GM23338 (cell line): Measurements from ENCODE around the gene KAZALD1. TPM values are rescaled to one million over a fixed set of nuclear protein-coding genes. Genes with fewer than 3 reads are reported as not detected.

Experiments used
- ATAC-seq: fragments of 200-7000 bp; cut with Tn5 transposase; 3 replicates; pipeline ENCODE4 v1.9.1; 2020
- DNase-seq: peaks from one replicate; pipeline ENCODE4 v3.0.0-alpha.2; 2015; ENCODE audit warnings: low spot score
- H2AFZ ChIP-seq: fragments of 200-600 bp; sonication (generic); 2 replicates; pipeline ENCODE4 v1.8.0; 2016; ENCODE audit warnings: antibody characterized with exemption, mild to moderate bottlenecking, moderate library complexity
- H3F3A ChIP-seq: fragments of 200-600 bp; sonication (generic); replicated peaks from 2 replicates; pipeline ENCODE4 v1.8.0; 2017; ENCODE audit warnings: antibody characterized with exemption, mixed run types, low read depth
- H3K27ac ChIP-seq: fragments of 200-600 bp; sonication (generic); 2 replicates; pipeline ENCODE4 v1.6.1; 2016; ENCODE audit warnings: low read depth
- H3K27me3 ChIP-seq: fragments of 200-600 bp; sonication (generic); 2 replicates; pipeline ENCODE4 v1.8.0; 2016; ENCODE audit warnings: mild to moderate bottlenecking, mixed run types, moderate library complexity; ENCODE audit not compliant: insufficient read depth
- H3K36me3 ChIP-seq: fragments of 200-600 bp; sonication (generic); 2 replicates; pipeline ENCODE4 v1.8.0; 2016; ENCODE audit warnings: mild to moderate bottlenecking; ENCODE audit not compliant: insufficient read depth
- H3K4me1 ChIP-seq: fragments of 200-600 bp; sonication (generic); 2 replicates; pipeline ENCODE4 v1.8.0; 2016; ENCODE audit warnings: mild to moderate bottlenecking, moderate library complexity; ENCODE audit not compliant: insufficient read depth
- H3K4me2 ChIP-seq: fragments of 200-600 bp; sonication (generic); 2 replicates; pipeline ENCODE4 v1.7.1; 2017; ENCODE audit warnings: mixed run types
- H3K4me3 ChIP-seq: fragments of 200-600 bp; sonication (generic); 2 replicates; pipeline ENCODE4 v1.6.1; 2016; ENCODE audit warnings: mixed run types
- H3K79me2 ChIP-seq: fragments of 200-600 bp; sonication (generic); replicated peaks from 2 replicates; pipeline ENCODE4 v1.8.0; 2017; ENCODE audit warnings: mild to moderate bottlenecking; ENCODE audit not compliant: insufficient read depth
- H3K9me2 ChIP-seq: fragments of 200-600 bp; sonication (generic); 2 replicates; pipeline ENCODE4 v1.8.0; 2017; ENCODE audit not compliant: insufficient read depth
- H4K20me1 ChIP-seq: fragments of 200-600 bp; sonication (generic); replicated peaks from 2 replicates; pipeline ENCODE4 v1.8.0; 2017; ENCODE audit warnings: mild to moderate bottlenecking; ENCODE audit not compliant: insufficient read depth
- H3K27ac Mint-ChIP-seq: 2 replicates; pipeline ENCODE4 v1.8.0; 2020; ENCODE audit warnings: inconsistent platforms, mild to moderate bottlenecking, moderate library complexity, mixed read lengths
- H3K27me3 Mint-ChIP-seq: 3 replicates; pipeline ENCODE4 v1.8.0; 2022; ENCODE audit warnings: low read depth, mild to moderate bottlenecking, moderate library complexity, mixed read lengths, inconsistent platforms; ENCODE audit not compliant: insufficient read depth, poor library complexity
- H3K36me3 Mint-ChIP-seq: 3 replicates; pipeline ENCODE4 v1.8.0; 2021; ENCODE audit warnings: low read depth, mild to moderate bottlenecking, inconsistent platforms, moderate library complexity, mixed read lengths
- H3K4me1 Mint-ChIP-seq: 3 replicates; pipeline ENCODE4 v1.8.0; 2020; ENCODE audit warnings: mild to moderate bottlenecking, inconsistent platforms, mixed read lengths
- H3K4me3 Mint-ChIP-seq: 3 replicates; pipeline ENCODE4 v1.8.0; 2021; ENCODE audit warnings: moderate library complexity, mild to moderate bottlenecking, inconsistent platforms, mixed read lengths
- H3K9me3 Mint-ChIP-seq: 3 replicates; pipeline ENCODE4 v1.8.0; 2020; ENCODE audit warnings: moderate library complexity, mild to moderate bottlenecking, inconsistent platforms, mixed read lengths
- CREB1 ChIP-seq: fragments of 250-450 bp; sonication (Bioruptor Pico); IDR thresholded peaks from 2 replicates; pipeline ENCODE4 v1.5.0; 2020; ENCODE audit warnings: low read depth, mild to moderate bottlenecking, moderate library complexity
- CTCF ChIP-seq, 2 experiments: fragments of 200-600 bp in 1 of 2; sonication (generic) in 1 of 2; conservative IDR thresholded peaks; 2 replicates each; pipeline versions ENCODE4 v1.5.1 to v1.6.1; 2016 to 2017; ENCODE audit warnings: antibody characterized with exemption in 2 of 2, low read depth in 2 of 2, mild to moderate bottlenecking in 2 of 2, moderate library complexity in 1 of 2
- ETS1 ChIP-seq: IDR thresholded peaks from 2 replicates; pipeline ENCODE4 v1.6.1; 2016; ENCODE audit warnings: antibody characterized with exemption
- EZH2 ChIP-seq: fragments of 200-600 bp; sonication (generic); IDR thresholded peaks from one replicate; pipeline ENCODE4 v1.8.0; 2017; ENCODE audit warnings: antibody characterized with exemption, mild to moderate bottlenecking, low read depth; ENCODE audit not compliant: unreplicated experiment
- EZH2phosphoT487 ChIP-seq: fragments of 200-600 bp; sonication (generic); IDR thresholded peaks from one replicate; pipeline ENCODE4 v1.8.1; 2018; ENCODE audit warnings: antibody characterized with exemption; ENCODE audit not compliant: unreplicated experiment
- JUNB ChIP-seq: IDR thresholded peaks from one replicate; pipeline ENCODE4 v1.6.1; 2016; ENCODE audit warnings: antibody characterized with exemption; ENCODE audit not compliant: unreplicated experiment
- POLR2AphosphoS5 ChIP-seq: IDR thresholded peaks from 2 replicates; pipeline ENCODE4 v1.6.1; 2016; ENCODE audit warnings: antibody characterized with exemption, low read depth
- REST ChIP-seq: IDR thresholded peaks from one replicate; pipeline ENCODE4 v1.6.1; 2018; ENCODE audit warnings: antibody characterized with exemption; ENCODE audit not compliant: unreplicated experiment
- STAT1 ChIP-seq: IDR thresholded peaks from one replicate; pipeline ENCODE4 v1.6.1; 2016; ENCODE audit warnings: antibody characterized with exemption; ENCODE audit not compliant: unreplicated experiment
- ZNF114 ChIP-seq: fragments of 250-450 bp; sonication (Bioruptor Pico); IDR thresholded peaks from 2 replicates; pipeline ENCODE4 v1.5.0; 2020; ENCODE audit warnings: mild to moderate bottlenecking, moderate library complexity
- ZNF331 ChIP-seq: fragments of 250-450 bp; sonication (Bioruptor Pico); IDR thresholded peaks from 2 replicates; pipeline ENCODE4 v1.5.0; 2020; ENCODE audit warnings: low read depth, mild to moderate bottlenecking, moderate library complexity
- polyA plus RNA-seq: library from polyadenylated mRNA; unstranded; fragments of >200 nt; fragmentation: Nextera tagmentation; extraction: Ambion mirVana; gene quantifications from 2 replicates; pipeline ENCODE4 v1.2.1, GENCODE V29; 2016
- total RNA-seq: library from RNA; depleted of rRNA; stranded (reverse); fragments of >200 nt; shearing (Covaris generic); gene quantifications from 2 replicates; pipeline ENCODE4 v1.2.3, GENCODE V29; 2014

KAZALD1 gene
- total and polyA plus RNA-seq, 2 experiments from 2014 or later = 0.27 to 1.3 TPM

GRCh38 chr10:101014966-101015581 is 46.7 kb upstream of the KAZALD1 start (continued):
- TF ChIP-seq POLR2AphosphoS5 (no peak), STAT1 (no peak), EZH2 (no peak), ZNF331 (CRISPR knock-in tag) (no peak), ZNF114 (CRISPR knock-in tag) (no peak), ETS1 (no peak), CREB1 (CRISPR knock-in tag) (no peak), EZH2phosphoT487 (no peak), CTCF (conservative IDR thresholded peaks at IDR 0.05; ENCODE audit: low read depth in 2 of 2) (no peak), JUNB (no peak)

GRCh38 chr10:101015582-101015973 is 46.2 kb upstream of the KAZALD1 start:
- Histone ChIP-seq H3K9me2 (no peaks in the 10 kb centered on the region), H3K4me3 (no peak overlapping the region), H3K4me2 (no peak overlapping the region), H3F3A (0 out of 2 replicates have a peak, but pooled peaks cover 4% of the 10 kb centered on the region), H3K27ac (no peak overlapping the region), H3K36me3 (no peaks in the 10 kb centered on the region), H3K4me1 (peaks cover 23% of the 10 kb centered on the region; the same call in 1 of the 2 replicates), H3K79me2 (no peaks in the 10 kb centered on the region), H3K27me3 (peaks cover 58% of the 10 kb centered on the region), H4K20me1 (no peaks in the 10 kb centered on the region), H2AFZ (no peak overlapping the region)
- no peaks in the 10 kb centered on the region; the same call in 2 of the 3 replicates for H3K9me3 Mint-ChIP-seq
- no peak overlapping the region for H3K4me3 Mint-ChIP-seq
- peaks cover 58% of the 10 kb centered on the region for H3K27me3 Mint-ChIP-seq
- DNase-seq = no peak
- H3K4me1 Mint-ChIP-seq = peaks cover 23% of the 10 kb centered on the region
- H3K36me3 Mint-ChIP-seq = no peaks in the 10 kb centered on the region; the same call in 2 of the 3 replicates
- ATAC-seq = no peak
- H3K27ac Mint-ChIP-seq = no peak overlapping the region
- TF ChIP-seq ZNF114 (CRISPR knock-in tag) = no peak
- TF ChIP-seq EZH2phosphoT487 = no peak
- no peak for TF ChIP-seq STAT1
- TF ChIP-seq REST = no peak
- TF ChIP-seq CTCF (conservative IDR thresholded peaks at IDR 0.05; ENCODE audit: low read depth in 2 of 2) = no peak
- no peak for TF ChIP-seq JUNB
- no peak for TF ChIP-seq CREB1 (CRISPR knock-in tag)
- no peak for TF ChIP-seq POLR2AphosphoS5
- TF ChIP-seq ZNF331 (CRISPR knock-in tag) = no peak
